Esophagus mucosa (tissue), 1 donor: ENCODE data around the gene MRPL1. TPM values are rescaled to one million over a fixed set of nuclear protein-coding genes. Genes with fewer than 3 reads are reported as not detected.
"Not testable (repeated sequence)": the region's sequence is repeated elsewhere in the genome, so short reads cannot be mapped to it uniquely, and the experiment has no call there.

Experiments used
- ATAC-seq: fragments of 200-7000 bp; cut with Tn5 transposase; one replicate; pipeline ENCODE4 v1.9.1; 2020
- total RNA-seq: library from RNA; stranded (reverse); gene quantifications from one replicate; pipeline ENCODE4 v1.2.4, GENCODE V29; 2023
- donor health status: DM: yes; HTN: yes; CAD: no.

MRPL1 gene
- total RNA-seq, 1 donor from 2014 or later, result 35.3 TPM

- ATAC-seq, result peak; percentile 42
These were observed 9.6 kb upstream of the MRPL1 start for GRCh38 chr4:77852892-77853495.

DNA sequence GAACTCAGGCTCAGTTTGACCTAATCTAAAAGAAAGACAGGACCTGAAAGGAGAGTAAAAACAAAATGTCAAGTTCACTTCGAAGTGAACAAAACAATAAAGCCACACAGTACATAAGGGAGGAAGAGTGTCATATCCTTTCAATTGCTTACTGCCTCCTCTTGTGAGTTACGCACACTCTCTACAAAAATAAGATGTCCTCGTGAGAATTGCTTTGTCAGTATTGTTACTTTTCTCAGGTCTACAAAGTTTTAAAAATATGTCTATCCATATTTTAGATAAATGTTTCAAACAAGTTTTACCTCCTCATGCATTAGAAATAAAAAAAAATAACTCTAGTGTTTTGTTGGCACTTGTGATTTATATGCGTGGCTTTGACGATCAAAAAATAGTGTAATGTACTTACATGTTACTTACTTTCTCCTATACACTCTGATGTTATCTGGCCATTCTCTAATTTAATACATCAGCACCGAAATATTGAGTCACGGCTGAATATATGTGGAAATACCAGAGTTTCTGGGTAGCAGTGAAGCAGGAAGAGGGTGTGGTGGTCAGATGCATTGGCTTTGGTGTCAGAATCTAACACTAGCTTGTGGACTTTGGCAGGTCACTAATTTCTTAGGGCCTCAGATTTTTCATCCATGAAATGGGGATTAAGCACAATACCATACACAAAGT lies 8.1 kb upstream of the MRPL1 start:
- peak; percentile 87 for ATAC-seq

- ATAC-seq, result no peak
These were observed 6.5 kb upstream of the MRPL1 start for GRCh38 chr4:77856152-77856551.

- ATAC-seq, result no peak
These were observed 3.4 kb upstream of the MRPL1 start for GRCh38 chr4:77859256-77859655.

- ATAC-seq, result no peak
These were observed 1.1 kb upstream of the MRPL1 start for GRCh38 chr4:77861495-77861894.

GRCh38 chr4:77863341-77863740 lies 711 bp downstream of the MRPL1 start:
- ATAC-seq, result not testable (repeated sequence)

DNA sequence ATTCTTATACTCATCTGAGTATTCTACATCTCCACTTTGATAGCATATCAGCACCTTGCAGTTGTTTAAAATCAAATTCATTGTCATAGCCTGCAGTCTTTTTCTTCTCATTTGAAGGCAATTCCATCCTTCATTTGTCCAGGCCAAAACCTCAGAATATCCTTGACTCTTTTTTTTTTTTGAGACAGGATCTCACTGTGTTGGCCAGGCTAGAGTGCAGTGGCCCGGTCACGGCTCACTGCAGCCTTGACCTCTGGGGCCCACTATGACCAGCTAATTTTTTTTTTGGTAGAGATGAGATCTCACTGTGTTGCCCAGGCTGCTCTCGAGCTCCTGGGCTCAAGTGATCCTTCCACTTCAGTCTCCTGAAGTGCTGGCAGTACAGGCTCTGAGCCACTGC lies 2.6 kb downstream of the MRPL1 start:
- ATAC-seq, result no peak

- ATAC-seq, result no peak
These were observed 10.3 kb downstream of the MRPL1 start for GRCh38 chr4:77872723-77873445.

DNA sequence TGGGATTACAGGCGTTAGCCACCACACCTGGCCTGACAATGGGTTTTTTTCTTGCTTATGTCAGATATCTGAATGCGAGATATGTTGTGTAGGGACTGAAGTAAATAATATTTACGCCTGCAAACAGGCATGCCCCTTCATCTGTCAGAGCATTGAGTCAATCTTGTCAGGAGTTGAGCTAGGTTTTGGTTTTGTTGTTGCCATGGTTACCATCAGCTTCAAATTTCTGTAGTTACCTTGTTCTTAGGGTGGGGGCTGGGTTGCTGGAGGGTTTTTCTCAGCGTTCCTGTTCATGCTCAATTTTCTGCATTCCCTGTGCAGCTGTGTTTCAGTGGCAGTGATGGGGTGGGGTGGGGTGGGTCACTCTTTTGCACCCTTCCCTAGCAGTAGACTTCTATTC lies 14.5 kb downstream of the MRPL1 start:
- ATAC-seq, result no peak

GRCh38 chr4:77877771-77878565 lies 15.3 kb downstream of the MRPL1 start:
- ATAC-seq, result no peak

DNA sequence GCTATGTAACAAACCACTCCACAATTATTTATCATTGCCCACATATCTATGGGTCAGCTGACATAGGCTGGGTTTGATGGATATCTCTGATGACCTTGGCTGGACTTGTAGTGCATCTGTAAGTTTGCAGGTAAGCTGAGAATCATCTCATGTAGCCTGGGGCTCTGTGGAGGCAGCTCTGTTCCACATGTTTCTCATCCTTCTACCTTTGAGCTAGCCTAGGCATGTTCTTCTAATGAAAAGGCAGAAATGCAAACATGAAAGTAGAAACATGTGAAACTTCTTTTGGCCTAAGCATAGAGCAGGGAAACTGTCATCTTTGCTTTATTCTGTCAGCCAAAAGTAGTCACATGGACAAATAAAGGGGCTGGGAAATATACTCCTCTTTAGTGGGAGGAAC lies 18.2 kb downstream of the MRPL1 start:
- peak; percentile 84 for ATAC-seq

DNA sequence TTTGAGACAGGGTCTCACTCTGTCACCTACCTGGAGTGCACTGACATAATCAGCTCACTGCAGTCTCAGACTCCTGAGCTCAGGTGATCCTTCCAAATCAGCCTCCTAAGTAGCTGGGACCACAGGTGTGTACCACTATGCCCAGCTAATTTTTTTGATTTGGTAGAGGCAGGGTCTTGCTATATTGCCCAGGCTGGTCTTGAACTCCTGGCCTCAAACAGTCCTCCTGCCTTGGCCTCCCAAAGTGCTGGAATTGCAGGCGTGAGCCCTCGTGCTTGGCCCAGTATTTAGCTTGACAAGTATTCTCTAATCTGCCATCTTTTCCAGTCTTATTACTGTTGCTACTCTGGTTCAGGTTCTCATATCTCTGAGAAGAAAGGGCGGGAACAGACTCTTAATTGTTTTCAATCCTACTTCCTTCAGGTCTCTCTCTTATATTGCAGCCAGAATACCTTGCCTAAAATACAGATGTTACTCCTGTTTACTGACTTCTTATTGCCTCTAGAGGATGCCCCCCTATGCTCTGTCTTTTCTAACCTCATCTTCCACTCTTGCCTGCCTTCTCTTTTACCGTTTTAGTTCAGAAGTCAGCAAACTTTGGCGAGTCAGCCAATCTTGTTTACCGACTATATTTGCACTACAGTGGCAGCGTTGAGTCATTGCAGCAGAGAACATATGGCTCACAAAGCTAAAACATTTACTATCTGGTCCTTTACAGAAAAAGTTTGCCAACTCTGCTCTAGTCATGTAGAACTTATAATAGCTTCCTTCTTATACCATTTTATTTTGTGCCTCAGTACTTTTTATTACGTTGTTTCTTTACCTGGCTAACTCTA lies 19.0 kb downstream of the MRPL1 start:
- ATAC-seq, result peak; percentile 52

- ATAC-seq, result no peak
These were observed 30.8 kb downstream of the MRPL1 start for GRCh38 chr4:77893451-77893850.

GRCh38 chr4:77899607-77900006 lies 37.0 kb downstream of the MRPL1 start:
- no peak for ATAC-seq

DNA sequence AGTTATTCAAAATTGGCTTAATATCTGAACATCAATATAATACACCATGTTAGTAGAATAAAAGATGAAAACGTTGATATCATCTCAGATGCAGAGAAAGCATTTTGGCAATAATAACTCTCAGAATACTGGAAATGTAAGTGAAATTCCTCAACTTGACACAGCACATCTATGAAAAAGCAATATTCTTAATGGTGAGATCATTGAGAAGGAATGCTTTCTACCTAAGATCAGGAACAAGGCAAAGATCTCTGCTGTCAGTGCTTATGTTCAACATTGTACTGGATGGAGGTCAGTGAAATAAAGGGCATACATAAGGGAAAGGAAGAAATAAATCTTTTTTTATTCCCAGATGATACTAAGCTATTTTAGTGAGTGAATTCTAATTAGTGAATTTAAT lies 40.6 kb downstream of the MRPL1 start:
- no peak for ATAC-seq

DNA sequence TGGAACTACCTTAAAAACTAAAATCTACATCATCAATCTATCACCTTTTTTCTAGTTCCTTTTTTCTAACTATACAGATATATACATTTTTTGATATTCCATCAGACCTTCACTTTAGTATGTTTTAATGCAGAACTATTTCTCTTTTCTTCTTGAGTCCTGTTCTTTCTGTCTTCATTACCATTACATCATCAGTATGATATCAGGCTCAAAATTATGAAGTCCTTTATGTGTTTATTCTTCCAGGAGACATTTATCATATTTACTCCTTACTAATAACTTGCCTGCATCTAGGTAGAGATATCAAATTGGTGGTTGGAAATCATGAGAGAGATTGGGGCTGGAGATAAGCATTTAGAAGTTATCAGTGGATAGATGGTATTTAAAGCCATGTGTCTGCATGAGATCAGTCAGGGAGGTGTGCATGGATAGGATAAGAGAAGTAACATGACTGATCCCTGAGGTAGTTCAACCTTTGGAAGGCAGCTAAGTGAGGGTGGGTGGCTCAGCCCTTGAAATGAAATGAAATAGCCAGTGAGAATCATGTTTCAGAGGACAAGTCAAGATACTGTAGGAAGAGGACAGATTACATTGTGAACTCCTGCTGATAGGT lies 43.1 kb downstream of the MRPL1 start:
- no peak for ATAC-seq

DNA sequence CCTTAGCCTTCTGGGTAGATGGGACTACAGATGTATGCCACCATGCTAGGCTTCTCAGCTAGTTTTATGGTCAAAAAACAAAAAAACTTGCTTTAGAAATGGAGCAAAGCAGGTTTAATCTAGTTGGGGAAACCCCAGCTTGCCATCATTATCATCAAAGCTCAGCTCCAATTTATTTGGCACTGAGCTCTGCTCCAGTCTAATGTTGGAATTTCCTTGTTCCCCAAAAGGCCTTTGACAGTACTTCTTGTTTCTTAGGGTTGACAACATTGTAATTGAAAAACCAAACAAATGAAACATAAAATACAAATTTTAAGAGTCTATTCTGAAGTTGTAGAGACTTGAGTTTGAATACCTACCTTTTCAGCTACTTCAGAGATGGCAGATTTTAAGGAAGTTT lies 48.0 kb downstream of the MRPL1 start:
- ATAC-seq, result no peak

- ATAC-seq, result no peak
These were observed 48.5 kb downstream of the MRPL1 start for GRCh38 chr4:77911091-77911490.

GRCh38 chr4:77911842-77912450 lies 49.3 kb downstream of the MRPL1 start:
- no peak for ATAC-seq

DNA sequence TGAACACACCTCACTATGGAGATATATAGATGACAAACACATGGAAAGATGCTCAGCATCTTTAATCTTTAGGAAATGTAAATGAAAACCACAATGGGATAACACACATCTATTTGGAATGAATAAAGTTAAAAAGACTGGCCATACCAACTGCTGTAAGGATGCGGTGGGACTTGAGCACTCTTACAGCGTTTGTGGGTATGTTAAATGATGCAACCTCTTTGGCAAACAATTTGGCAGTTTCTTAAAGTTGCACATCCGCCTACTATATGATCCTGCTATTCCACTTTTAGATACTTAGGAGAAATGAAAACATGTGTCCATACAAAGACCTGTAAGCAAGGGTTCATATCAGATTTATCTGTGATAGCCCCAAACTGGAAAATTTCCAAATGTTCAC lies 50.7 kb downstream of the MRPL1 start:
- ATAC-seq, result no peak

GRCh38 chr4:77917075-77917474 lies 54.4 kb downstream of the MRPL1 start:
- no peak for ATAC-seq
